ENCODE measurements around the gene CRELD2. TPM values are rescaled to one million over a fixed set of nuclear protein-coding genes. Genes with fewer than 3 reads are reported as not detected.

Gene CRELD2
- total RNA-seq, 4 donors from 2014 or later: 32.0 to 38.2 (median 34.2) TPM

GRCh38 chr22:49969751-49970527 lies 51.5 kb downstream of the CRELD2 start:
- TF ChIP-seq EP300 (IDR thresholded peaks at IDR 0.05) (no peak), POLR2AphosphoS5 (IDR thresholded peaks at IDR 0.05) (no peak), POLR2A (IDR thresholded peaks at IDR 0.05; ENCODE audit: low read depth) (no peak), CTCF (IDR thresholded peaks at IDR 0.05) (no peak)
- H3K4me3 ChIP-seq: no peak overlapping the region
- peaks cover 64 to 77% (median 68%) of the 10 kb centered on the region in 4 donors for H3K4me1 ChIP-seq
- WGBS: 79% methylated on average over 3 of the region's 8 CpGs
- H3K36me3 ChIP-seq: peaks cover 0 to 7% (median 5%) of the 10 kb centered on the region in 4 donors
- H3K27me3 ChIP-seq: no peaks in the 10 kb centered on the region
- DNase-seq (ENCODE audit: extremely low spot score): no peak
- H3K9me3 ChIP-seq: no peaks in the 10 kb centered on the region
- H3K27ac ChIP-seq (replicated peaks in 1 of 4): peak overlapping the region; percentile 88 to 98 (median 95)
- intact Hi-C loops (cut with DNase I): loop anchor here (5.0 kb wide), 1 partner anchor 38 kb away; no protein-coding TSS in a partner anchor

DNA sequence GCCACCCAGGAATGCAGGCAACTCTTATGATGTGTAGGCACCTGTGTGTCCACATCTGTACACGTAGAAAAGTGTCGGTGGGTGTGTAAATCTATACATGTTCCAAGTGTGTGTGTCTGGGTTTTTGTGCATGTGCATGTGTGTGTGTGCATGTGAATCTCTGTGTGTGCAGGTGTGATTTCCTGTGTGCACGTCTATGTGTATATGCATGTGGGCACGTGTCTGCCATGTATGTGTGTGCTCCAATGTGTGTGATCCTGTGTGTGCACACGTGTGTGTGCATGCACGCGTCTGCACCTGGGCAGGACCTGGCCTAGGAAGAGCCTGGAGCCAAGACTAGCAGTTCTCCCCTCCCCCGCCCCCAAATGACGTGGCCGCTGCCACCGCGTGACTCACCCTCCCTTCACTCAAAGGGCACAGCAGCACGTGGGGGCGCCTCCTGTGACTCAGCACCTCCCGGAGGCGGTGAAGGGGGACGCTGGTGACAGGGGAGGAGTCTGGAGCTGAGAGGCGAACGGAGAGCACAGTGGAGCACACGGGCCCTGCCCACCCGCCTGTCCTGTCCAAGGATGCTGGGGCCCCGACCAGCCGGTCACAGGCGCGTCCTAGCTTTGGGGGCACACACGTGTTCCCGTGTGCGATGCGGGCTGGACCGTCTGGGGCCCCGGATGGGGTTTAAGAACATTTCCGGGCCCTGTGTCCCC lies 52.2 kb downstream of the CRELD2 start:
- Histone ChIP-seq H3K4me1 (peaks cover 58 to 73% (median 61%) of the 10 kb centered on the region in 4 donors), H3K36me3 (no peaks in the 10 kb centered on the region), H3K27me3 (no peaks in the 10 kb centered on the region), H3K9me3 (no peaks in the 10 kb centered on the region), H3K27ac (replicated peaks in 1 of 4) (peak overlapping the region; percentile 88 to 98 (median 95)), H3K4me3 (peak overlapping the region; percentile 61 to 69 (median 64))
- intact Hi-C loops (cut with DNase I): loop anchor here (5.0 kb wide), 1 partner anchor 38 kb away; no protein-coding TSS in a partner anchor
- WGBS: 15% methylated on average over 12 of the region's 32 CpGs
- DNase-seq (ENCODE audit: extremely low spot score): peak; percentile 99
- peak; percentile 29 for TF ChIP-seq EP300 (IDR thresholded peaks at IDR 0.05)
- peak; percentile 95 to 97 for TF ChIP-seq POLR2AphosphoS5 (IDR thresholded peaks at IDR 0.05)
- TF ChIP-seq POLR2A (IDR thresholded peaks at IDR 0.05; ENCODE audit: low read depth): peak; percentile 88
- TF ChIP-seq CTCF (IDR thresholded peaks at IDR 0.05): no peak

- intact Hi-C loops (cut with DNase I): loop anchor here (5.0 kb wide), 1 partner anchor 39 kb away; no protein-coding TSS in a partner anchor
Measured at GRCh38 chr22:49971232-49972162, 53.1 kb downstream of the CRELD2 start.

More at GRCh38 chr22:49971232-49972162, 53.1 kb downstream of the CRELD2 start:
- Histone ChIP-seq H3K4me3 (peak overlapping the region; percentile 61 to 69 (median 64)), H3K36me3 (no peaks in the 10 kb centered on the region), H3K9me3 (no peaks in the 10 kb centered on the region), H3K27ac (replicated peaks in 1 of 4) (peak overlapping the region; percentile 88 to 98 (median 95)), H3K27me3 (no peaks in the 10 kb centered on the region), H3K4me1 (peaks cover 50 to 69% (median 59%) of the 10 kb centered on the region in 4 donors)
- TF ChIP-seq CTCF (IDR thresholded peaks at IDR 0.05) (no peak), POLR2A (IDR thresholded peaks at IDR 0.05; ENCODE audit: low read depth) (peak; percentile 31), EP300 (IDR thresholded peaks at IDR 0.05) (peak; percentile 8), POLR2AphosphoS5 (IDR thresholded peaks at IDR 0.05) (peak in 1 of 2 donors; percentile 73)
- WGBS: 2% methylated on average over 27 of the region's 81 CpGs
- no peak for DNase-seq (ENCODE audit: extremely low spot score)
